ENCODE results near the gene GSTM5.

- TF ChIP-seq CTCF (IDR thresholded peaks at IDR 0.05) (no peak), POLR2A (IDR thresholded peaks at IDR 0.05) (no peak)
Observed at GRCh38 chr1:109762039-109762585, 50.1 kb downstream of the GSTM5 start.

Measured in right lobe of liver (tissue), 4 donors.